Testis (tissue), 2 donors: Measurements from ENCODE around the gene AGAP1.

ENCODE experiments used
- POLR2A ChIP-seq: fragments of 450-650 bp; IDR thresholded peaks from one replicate; pipeline ENCODE4 v1.6.1; 2017; ENCODE audit warnings: antibody characterized with exemption, mild to moderate bottlenecking, moderate library complexity
- TF ChIP-seq, protein P1 (sequence below), 3 experiments: fragments of 450-650 bp in 2 of 3; fragments of 200-600 bp in 1 of 3; sonication (generic) in 1 of 3; IDR thresholded peaks; one replicate each; pipeline ENCODE4 v1.5.1; 2016 to 2019; ENCODE audit warnings: antibody characterized with exemption in 3 of 3, mild to moderate bottlenecking in 2 of 3, moderate library complexity in 1 of 3

DNA sequence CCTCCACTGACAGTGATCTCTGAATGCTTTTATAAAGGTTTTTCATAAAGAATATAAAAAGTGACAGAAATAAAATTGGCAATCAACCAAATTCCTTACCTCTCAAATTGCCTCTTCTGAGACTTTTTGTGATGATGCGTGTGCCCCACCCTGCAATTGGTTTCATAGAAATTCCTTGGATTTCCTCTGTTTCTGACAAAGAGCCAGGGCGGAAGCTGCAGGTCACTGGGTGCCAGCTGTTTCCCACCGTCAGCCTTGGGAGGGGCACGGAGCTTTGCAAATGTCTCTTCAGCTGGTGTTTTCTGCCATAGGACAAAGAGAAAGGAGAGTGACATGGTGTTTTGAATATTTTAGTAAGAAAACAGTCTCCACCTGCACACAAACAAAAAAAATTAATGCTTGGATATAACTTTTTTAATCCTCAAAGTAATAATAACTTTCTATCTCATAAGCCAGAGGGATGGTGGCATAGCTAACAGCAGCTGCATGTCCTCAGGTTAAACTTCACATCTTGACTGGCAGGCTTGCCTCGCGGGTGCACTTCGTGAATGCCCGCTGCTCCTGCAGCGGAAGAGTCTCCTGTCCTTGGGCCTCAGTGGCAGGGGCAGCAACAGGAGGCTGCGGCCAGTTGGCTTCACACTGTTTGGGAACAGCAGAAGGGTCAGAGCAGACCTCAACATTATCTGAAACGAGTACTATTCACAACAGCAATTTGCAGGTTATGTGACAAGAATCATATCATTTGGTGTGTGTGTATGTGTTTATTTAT lies 24.7 kb downstream of the AGAP1 start:
- TF ChIP-seq, protein P1, sequence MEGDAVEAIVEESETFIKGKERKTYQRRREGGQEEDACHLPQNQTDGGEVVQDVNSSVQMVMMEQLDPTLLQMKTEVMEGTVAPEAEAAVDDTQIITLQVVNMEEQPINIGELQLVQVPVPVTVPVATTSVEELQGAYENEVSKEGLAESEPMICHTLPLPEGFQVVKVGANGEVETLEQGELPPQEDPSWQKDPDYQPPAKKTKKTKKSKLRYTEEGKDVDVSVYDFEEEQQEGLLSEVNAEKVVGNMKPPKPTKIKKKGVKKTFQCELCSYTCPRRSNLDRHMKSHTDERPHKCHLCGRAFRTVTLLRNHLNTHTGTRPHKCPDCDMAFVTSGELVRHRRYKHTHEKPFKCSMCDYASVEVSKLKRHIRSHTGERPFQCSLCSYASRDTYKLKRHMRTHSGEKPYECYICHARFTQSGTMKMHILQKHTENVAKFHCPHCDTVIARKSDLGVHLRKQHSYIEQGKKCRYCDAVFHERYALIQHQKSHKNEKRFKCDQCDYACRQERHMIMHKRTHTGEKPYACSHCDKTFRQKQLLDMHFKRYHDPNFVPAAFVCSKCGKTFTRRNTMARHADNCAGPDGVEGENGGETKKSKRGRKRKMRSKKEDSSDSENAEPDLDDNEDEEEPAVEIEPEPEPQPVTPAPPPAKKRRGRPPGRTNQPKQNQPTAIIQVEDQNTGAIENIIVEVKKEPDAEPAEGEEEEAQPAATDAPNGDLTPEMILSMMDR (IDR thresholded peaks at IDR 0.05), result no peak
- TF ChIP-seq POLR2A, result no peak
